Activated naive CD4-positive, alpha-beta T cell treated with anti-CD3 and anti-CD28 coated beads, Interleukin-2, amount 50 U/mL, for 72 hours (primary cell): ENCODE results near the gene KRT31. TPM values are rescaled to one million over a fixed set of nuclear protein-coding genes. Genes with fewer than 3 reads are reported as not detected.

Experiments
- total RNA-seq, 2 donors: library from RNA; stranded (reverse); gene quantifications; one replicate each; pipeline ENCODE4 v1.2.3, GENCODE V29; 2022

KRT31 gene
- total RNA-seq, 2 donors from 2014 or later, result not detected

Other genes with a start within 250 kb of the KRT31 start
- not detected for gene KRTAP4-5, start 247.8 kb downstream of the KRT31 start, total RNA-seq
- not detected for gene KRTAP4-4, start 236.9 kb downstream of the KRT31 start, total RNA-seq
- not detected for gene KRTAP4-3, start 229.4 kb downstream of the KRT31 start, total RNA-seq
- gene KRTAP4-2, start 219.4 kb downstream of the KRT31 start, total RNA-seq, result not detected
- not detected for gene KRTAP4-1, start 212.7 kb downstream of the KRT31 start, total RNA-seq
- gene KRTAP9-1, start 207.7 kb downstream of the KRT31 start, total RNA-seq, result not detected
- not detected for gene KRTAP9-2, start 171.0 kb downstream of the KRT31 start, total RNA-seq
- gene KRTAP9-3, start 165.2 kb downstream of the KRT31 start, total RNA-seq, result not detected
- gene KRTAP9-8, start 159.6 kb downstream of the KRT31 start, total RNA-seq, result not detected
- gene KRTAP9-4, start 147.9 kb downstream of the KRT31 start, total RNA-seq, result not detected
- gene KRTAP9-9, start 142.2 kb downstream of the KRT31 start, total RNA-seq, result not detected
- gene KRTAP9-6, start 132.2 kb downstream of the KRT31 start, total RNA-seq, result not detected
- gene KRTAP9-7, start 121.9 kb downstream of the KRT31 start, total RNA-seq, result not detected
- not detected for gene KRTAP29-1, start 94.8 kb downstream of the KRT31 start, total RNA-seq
- gene KRTAP16-1, start 88.3 kb downstream of the KRT31 start, total RNA-seq, result not detected
- gene KRTAP17-1, start 81.9 kb downstream of the KRT31 start, total RNA-seq, result not detected
- gene KRT33A, start 46.8 kb downstream of the KRT31 start, total RNA-seq, result not detected
- gene KRT33B, start 27.8 kb downstream of the KRT31 start, total RNA-seq, result not detected
- not detected for gene KRT34, start 15.3 kb downstream of the KRT31 start, total RNA-seq
- gene KRT37, start 27.0 kb upstream of the KRT31 start, total RNA-seq, result not detected
- gene KRT38, start 43.4 kb upstream of the KRT31 start, total RNA-seq, result not detected
- gene KRT32, start 69.8 kb upstream of the KRT31 start, total RNA-seq, result not detected
- gene KRT35, start 83.5 kb upstream of the KRT31 start, total RNA-seq, result not detected
- gene KRT36, start 92.3 kb upstream of the KRT31 start, total RNA-seq, result not detected
- gene KRT13, start 108.0 kb upstream of the KRT31 start, total RNA-seq, result not detected
- not detected for gene KRT15, start 121.3 kb upstream of the KRT31 start, total RNA-seq
- not detected for gene KRT19, start 130.7 kb upstream of the KRT31 start, total RNA-seq
- not detected for gene KRT9, start 174.5 kb upstream of the KRT31 start, total RNA-seq
- not detected for gene KRT14, start 189.3 kb upstream of the KRT31 start, total RNA-seq
- gene KRT16, start 215.2 kb upstream of the KRT31 start, total RNA-seq, result not detected
- gene KRT17, start 227.0 kb upstream of the KRT31 start, total RNA-seq, result under 1 TPM in 1 of 2 donors, not detected in 1; 0.50 TPM